GM18909 (cell line): ENCODE data around the gene FBXL17.

ENCODE experiments used
- ATAC-seq: cut with Tn5 transposase; IDR thresholded peaks from one replicate; pipeline ENCODE4 v1.9.1; 2021; ENCODE audit warnings: mild to moderate bottlenecking; ENCODE audit not compliant: unreplicated experiment, poor library complexity

FBXL17 gene

GRCh38 chr5:107930891-107931290 is 451.0 kb downstream of the FBXL17 start:
- no peak for ATAC-seq

- no peak for ATAC-seq
Observed at GRCh38 chr5:107930092-107930491, 451.8 kb downstream of the FBXL17 start.

- no peak for ATAC-seq
Observed at GRCh38 chr5:107929080-107929479, 452.8 kb downstream of the FBXL17 start.

GRCh38 chr5:107926121-107926520 is 455.8 kb downstream of the FBXL17 start:
- ATAC-seq, result no peak

- no peak for ATAC-seq
Observed at GRCh38 chr5:107925200-107925599, 456.7 kb downstream of the FBXL17 start.

GRCh38 chr5:107919969-107920368 is 461.9 kb downstream of the FBXL17 start:
- peak; percentile 59 for ATAC-seq

GRCh38 chr5:107919361-107919760 is 462.5 kb downstream of the FBXL17 start:
- ATAC-seq, result no peak

- no peak for ATAC-seq
Observed at GRCh38 chr5:107917983-107918382, 463.9 kb downstream of the FBXL17 start.

- ATAC-seq, result no peak
Observed at GRCh38 chr5:107916731-107917725, 464.9 kb downstream of the FBXL17 start.

- no peak for ATAC-seq
Observed at GRCh38 chr5:107915176-107915812, 466.6 kb downstream of the FBXL17 start.

- no peak for ATAC-seq
Observed at GRCh38 chr5:107913494-107913893, 468.4 kb downstream of the FBXL17 start.

- ATAC-seq, result no peak
Observed at GRCh38 chr5:107900721-107901120, 481.2 kb downstream of the FBXL17 start.

GRCh38 chr5:107894361-107894760 is 487.5 kb downstream of the FBXL17 start:
- ATAC-seq, result no peak

GRCh38 chr5:107893642-107894041 is 488.3 kb downstream of the FBXL17 start:
- ATAC-seq, result no peak

GRCh38 chr5:107889387-107889786 is 492.5 kb downstream of the FBXL17 start:
- no peak for ATAC-seq

- ATAC-seq, result no peak
Observed at GRCh38 chr5:107888541-107888940, 493.4 kb downstream of the FBXL17 start.

- ATAC-seq, result no peak
Observed at GRCh38 chr5:107887166-107887943, 494.5 kb downstream of the FBXL17 start.

GRCh38 chr5:107885601-107886000 is 496.3 kb downstream of the FBXL17 start:
- ATAC-seq, result no peak

- no peak for ATAC-seq
Observed at GRCh38 chr5:107884871-107885270, 497.0 kb downstream of the FBXL17 start.

- ATAC-seq, result no peak
Observed at GRCh38 chr5:107878661-107879060, 503.2 kb downstream of the FBXL17 start.

- no peak for ATAC-seq
Observed at GRCh38 chr5:107876906-107877305, 505.0 kb downstream of the FBXL17 start.
